ENCODE measurements around the gene ZNF165. TPM values are rescaled to one million over a fixed set of nuclear protein-coding genes. Genes with fewer than 3 reads are reported as not detected.
"Not testable (repeated sequence)": the region's sequence is repeated elsewhere in the genome, so short reads cannot be mapped to it uniquely, and the experiment has no call there.

ZNF165 gene
- total and polyA plus RNA-seq, 3 donors from 2014 or later = 9.2 to 23.2 (median 17.9) TPM

DNA sequence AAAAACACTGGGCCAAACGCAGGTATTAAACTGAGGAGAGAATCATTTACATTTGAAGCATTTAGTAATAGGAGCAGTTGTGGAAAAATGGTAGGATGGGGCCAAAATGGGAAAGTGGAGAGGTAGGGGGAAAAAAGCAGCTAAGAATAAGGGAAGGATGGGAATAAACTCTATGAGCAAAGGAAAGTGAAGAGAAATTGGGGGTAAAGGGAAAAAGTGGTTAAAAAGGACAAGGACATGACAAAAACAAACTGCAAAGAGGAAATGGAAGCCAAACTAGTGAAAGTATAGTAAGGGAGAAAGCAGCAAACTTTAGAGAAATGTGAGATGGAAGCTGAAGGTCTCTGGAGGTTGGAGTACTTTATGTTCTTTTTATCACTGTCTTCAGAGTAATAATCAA lies 37.8 kb downstream of the ZNF165 start:
- DNase-seq = no peak
- no peak for TF ChIP-seq POLR2A (IDR thresholded peaks at IDR 0.05)
- TF ChIP-seq, protein P1, sequence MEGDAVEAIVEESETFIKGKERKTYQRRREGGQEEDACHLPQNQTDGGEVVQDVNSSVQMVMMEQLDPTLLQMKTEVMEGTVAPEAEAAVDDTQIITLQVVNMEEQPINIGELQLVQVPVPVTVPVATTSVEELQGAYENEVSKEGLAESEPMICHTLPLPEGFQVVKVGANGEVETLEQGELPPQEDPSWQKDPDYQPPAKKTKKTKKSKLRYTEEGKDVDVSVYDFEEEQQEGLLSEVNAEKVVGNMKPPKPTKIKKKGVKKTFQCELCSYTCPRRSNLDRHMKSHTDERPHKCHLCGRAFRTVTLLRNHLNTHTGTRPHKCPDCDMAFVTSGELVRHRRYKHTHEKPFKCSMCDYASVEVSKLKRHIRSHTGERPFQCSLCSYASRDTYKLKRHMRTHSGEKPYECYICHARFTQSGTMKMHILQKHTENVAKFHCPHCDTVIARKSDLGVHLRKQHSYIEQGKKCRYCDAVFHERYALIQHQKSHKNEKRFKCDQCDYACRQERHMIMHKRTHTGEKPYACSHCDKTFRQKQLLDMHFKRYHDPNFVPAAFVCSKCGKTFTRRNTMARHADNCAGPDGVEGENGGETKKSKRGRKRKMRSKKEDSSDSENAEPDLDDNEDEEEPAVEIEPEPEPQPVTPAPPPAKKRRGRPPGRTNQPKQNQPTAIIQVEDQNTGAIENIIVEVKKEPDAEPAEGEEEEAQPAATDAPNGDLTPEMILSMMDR (IDR thresholded peaks at IDR 0.05) = no peak
- 79 to 81% methylated on average over 1 of the region's 1 CpG for WGBS, 2 donors
- no peaks in the 10 kb centered on the region for H3K36me3 ChIP-seq (ENCODE audit: low read depth, missing control alignments)
- H3K9me3 ChIP-seq = no peaks in the 10 kb centered on the region
- H3K4me1 ChIP-seq = no peaks in the 10 kb centered on the region
- intact Hi-C loops (cut with DNase I; ENCODE audit: low total_unique reads) = no loop called here
- H3K4me3 ChIP-seq = no peak overlapping the region
- H3K27ac ChIP-seq = no peak overlapping the region
- H3K27me3 ChIP-seq = no peaks in the 10 kb centered on the region

DNA sequence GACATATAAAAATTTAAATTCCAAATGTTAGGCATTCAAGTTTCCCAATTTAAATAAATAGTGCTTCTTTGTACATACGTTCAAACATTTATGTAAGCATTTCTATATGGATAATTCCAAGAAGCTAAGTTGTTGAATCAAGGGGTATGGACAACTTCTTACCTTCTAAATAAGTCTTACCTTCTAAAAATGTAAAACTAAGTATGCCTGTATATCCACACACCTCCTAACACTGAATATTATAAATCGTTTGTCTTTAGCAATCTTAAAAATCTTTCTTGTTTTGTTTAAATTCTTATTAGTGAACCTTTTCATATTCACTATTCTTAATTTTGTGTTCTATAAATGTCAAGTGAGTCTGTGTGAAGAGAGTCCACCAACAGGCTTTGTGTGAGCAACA lies 41.5 kb downstream of the ZNF165 start:
- 92 to 97% methylated on average over 2 of the region's 2 CpGs for WGBS, 2 donors
- no peak for DNase-seq
- TF ChIP-seq, protein P1 (IDR thresholded peaks at IDR 0.05) = no peak
- Histone ChIP-seq H3K36me3 (ENCODE audit: low read depth, missing control alignments) (no peaks in the 10 kb centered on the region), H3K4me3 (no peak overlapping the region), H3K4me1 (peaks cover 8% of the 10 kb centered on the region), H3K27me3 (no peaks in the 10 kb centered on the region), H3K27ac (no peak overlapping the region), H3K9me3 (no peaks in the 10 kb centered on the region)
- intact Hi-C loops (cut with DNase I; ENCODE audit: low total_unique reads) = no loop called here

DNA sequence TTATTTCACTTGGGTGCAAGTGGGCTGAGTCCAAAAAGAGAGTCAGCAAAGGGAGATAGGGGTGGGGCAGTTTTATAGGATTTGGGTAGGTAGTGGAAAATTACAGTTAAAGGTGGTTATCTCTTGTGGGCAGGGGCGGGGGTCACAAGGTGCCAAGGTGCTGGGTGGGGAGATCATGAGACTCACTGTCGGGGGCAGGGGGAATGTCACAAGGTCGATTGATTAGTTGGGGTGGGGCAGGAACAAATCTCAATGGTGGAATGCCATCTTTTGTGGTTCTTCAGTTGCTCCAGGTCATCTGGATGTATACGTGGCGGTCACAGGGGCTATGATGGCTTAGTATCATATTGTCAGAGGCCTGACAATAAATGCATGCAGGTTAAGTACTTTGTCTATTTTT lies 41.9 kb downstream of the ZNF165 start:
- H3K4me3 ChIP-seq; H3K9me3 ChIP-seq; intact Hi-C loops (cut with DNase I; ENCODE audit: low total_unique reads); H3K4me1 ChIP-seq; H3K36me3 ChIP-seq (ENCODE audit: low read depth, missing control alignments); H3K27ac ChIP-seq; DNase-seq; H3K27me3 ChIP-seq: not testable (repeated sequence)
- WGBS, 2 donors = 91 to 95% methylated on average over 5 of the region's 5 CpGs

DNA sequence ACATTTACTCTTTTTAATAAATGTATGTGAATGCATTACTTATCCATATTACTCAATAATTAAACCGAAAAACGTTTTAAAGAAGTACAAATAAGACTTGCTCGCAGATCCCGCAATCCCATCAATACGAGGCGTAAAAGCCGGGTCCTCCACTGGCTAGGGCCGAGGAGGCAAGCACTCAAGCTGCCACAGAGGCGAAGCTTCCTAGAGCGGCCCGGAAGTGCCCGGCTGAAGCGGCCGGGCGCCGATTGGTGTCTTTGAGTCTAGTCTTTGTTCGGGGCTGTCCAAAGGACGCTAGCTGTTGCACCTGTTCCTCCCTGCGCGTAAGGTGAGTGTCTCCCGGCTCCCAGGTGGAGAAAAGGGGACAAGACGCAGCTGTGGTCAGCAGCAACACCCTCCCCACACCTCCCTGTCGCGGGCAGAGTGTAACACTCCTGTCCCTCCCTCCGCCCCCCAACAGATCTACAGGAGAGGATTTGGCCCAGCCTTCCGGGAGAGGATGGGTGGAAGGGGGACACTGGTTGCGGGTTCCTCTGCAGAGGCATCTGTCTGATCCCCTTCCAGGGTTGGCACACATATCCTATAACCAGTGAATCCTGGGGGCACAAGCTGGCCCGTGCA lies 44.1 kb downstream of the ZNF165 start, which contains the start of gene ZSCAN16:
Gene ZSCAN16, plus strand, starts transcription at position 260 of the 621 bp plus-strand sequence. CDS start 835 bp downstream, outside the sequence.
- no peak for TF ChIP-seq POLR2A (IDR thresholded peaks at IDR 0.05)
- TF ChIP-seq, protein P1 (IDR thresholded peaks at IDR 0.05) = no peak
- intact Hi-C loops (cut with DNase I; ENCODE audit: low total_unique reads) = no loop called here
- Histone ChIP-seq H3K27ac (peak within 1 kb of the TSS in 1 of 2 donors; percentile 27), H3K4me3 (peak within 1 kb of the TSS; percentile 45 to 71), H3K27me3 (no peaks in the 10 kb centered on the region), H3K36me3 (ENCODE audit: low read depth, missing control alignments) (no peaks in the 10 kb centered on the region), H3K9me3 (no peaks in the 10 kb centered on the region), H3K4me1 (peaks cover 8% of the 10 kb centered on the region)
- WGBS, 2 donors = 0 to 1% methylated on average over 28 of the region's 28 CpGs
- DNase-seq = peak; percentile 92

DNA sequence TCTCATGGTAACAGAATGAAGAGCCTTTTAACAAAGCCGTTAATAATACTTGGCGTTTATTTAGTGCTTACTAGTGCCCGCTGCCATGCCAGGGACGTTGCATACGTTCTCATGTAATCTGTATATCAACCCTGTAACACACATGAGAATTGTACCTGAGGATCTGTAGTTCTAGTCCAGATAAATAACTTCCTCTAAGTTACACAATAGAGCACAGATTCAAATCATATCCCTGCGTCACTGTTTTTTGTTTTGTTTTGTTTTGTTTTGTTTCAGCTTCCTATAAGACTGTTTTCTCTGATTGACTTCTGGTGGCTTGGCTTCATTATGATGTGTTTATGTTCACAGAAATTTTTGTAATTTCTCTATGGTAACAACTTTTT lies 44.6 kb downstream of the ZNF165 start:
- 5 to 8% methylated on average over 6 of the region's 6 CpGs for WGBS, 2 donors
- Histone ChIP-seq H3K27ac (no peak overlapping the region), H3K4me1 (peaks cover 8% of the 10 kb centered on the region), H3K4me3 (peak overlapping the region; percentile 45 to 71), H3K9me3 (no peaks in the 10 kb centered on the region), H3K36me3 (ENCODE audit: low read depth, missing control alignments) (no peaks in the 10 kb centered on the region), H3K27me3 (no peaks in the 10 kb centered on the region)
- no peak for DNase-seq
- TF ChIP-seq, protein P1 (IDR thresholded peaks at IDR 0.05) = no peak
- no peak for TF ChIP-seq POLR2A (IDR thresholded peaks at IDR 0.05)
- intact Hi-C loops (cut with DNase I; ENCODE audit: low total_unique reads) = no loop called here

Data from testis (tissue), 3 donors.